OCI-LY1 (cell line): ENCODE data around the gene UBE2H.

Experiments
- H2AFZ ChIP-seq: fragments of 200-600 bp; sonication (generic), shearing (Covaris generic); 2 replicates; pipeline ENCODE4 v1.6.0; 2014; ENCODE audit warnings: antibody characterized with exemption, mild to moderate bottlenecking, low read length
- H3F3A ChIP-seq: fragments of 200-600 bp; sonication (generic), shearing (Covaris generic); 2 replicates; pipeline ENCODE4 v1.6.0; 2014; ENCODE audit warnings: mild to moderate bottlenecking, antibody characterized with exemption, low read length, moderate library complexity; ENCODE audit not compliant: insufficient read depth
- H3K27ac ChIP-seq: fragments of 200-600 bp; sonication (generic); 2 replicates; pipeline ENCODE4 v1.5.1; 2014; ENCODE audit warnings: low read length, mixed run types, mild to moderate bottlenecking, low read depth; ENCODE audit not compliant: poor library complexity, severe bottlenecking
- H3K27me3 ChIP-seq: fragments of 200-600 bp; sonication (generic); 2 replicates; pipeline ENCODE4 v1.6.0; 2014; ENCODE audit warnings: antibody characterized with exemption, mild to moderate bottlenecking, low read length, moderate library complexity; ENCODE audit not compliant: insufficient read depth
- H3K36me3 ChIP-seq: fragments of 200-600 bp; sonication (generic); 2 replicates; pipeline ENCODE4 v1.6.1; 2014; ENCODE audit warnings: mild to moderate bottlenecking, antibody characterized with exemption, low read length, moderate library complexity, mixed read lengths; ENCODE audit not compliant: insufficient read depth
- H3K4me1 ChIP-seq: fragments of 200-600 bp; sonication (generic); 2 replicates; pipeline ENCODE4 v1.5.1; 2014; ENCODE audit warnings: mild to moderate bottlenecking, low read length, moderate library complexity; ENCODE audit not compliant: insufficient read depth, severe bottlenecking
- H3K4me2 ChIP-seq: fragments of 200-600 bp; sonication (generic), shearing (Covaris generic); 2 replicates; pipeline ENCODE4 v1.6.1; 2014; ENCODE audit warnings: low read length
- H3K4me3 ChIP-seq: fragments of 200-600 bp; sonication (generic); 2 replicates; pipeline ENCODE4 v1.5.1; 2014; ENCODE audit warnings: low read length, low read depth, mild to moderate bottlenecking, mixed read lengths; ENCODE audit not compliant: poor library complexity, severe bottlenecking
- H3K79me2 ChIP-seq: fragments of 200-600 bp; shearing (Covaris generic); 2 replicates; pipeline ENCODE4 v1.6.1; 2016; ENCODE audit warnings: mixed run types, low read length, mixed read lengths; ENCODE audit not compliant: insufficient read depth
- H3K9ac ChIP-seq: fragments of 200-600 bp; sonication (generic), shearing (Covaris generic); 2 replicates; pipeline ENCODE4 v1.6.1; 2014; ENCODE audit warnings: mild to moderate bottlenecking, low read length, mixed read lengths
- H3K9me2 ChIP-seq: fragments of 200-600 bp; sonication (generic), shearing (Covaris generic); 2 replicates; pipeline ENCODE4 v1.6.1; 2014; ENCODE audit warnings: low read depth, mild to moderate bottlenecking, low read length, mixed read lengths
- H3K9me3 ChIP-seq: fragments of 200-600 bp; shearing (Covaris generic); 2 replicates; pipeline ENCODE4 v1.6.1; 2014; ENCODE audit warnings: low read length, mixed read lengths
- H4K20me1 ChIP-seq: fragments of 200-600 bp; sonication (generic), shearing (Covaris generic); 2 replicates; pipeline ENCODE4 v1.6.0; 2016; ENCODE audit warnings: mild to moderate bottlenecking, low read length; ENCODE audit not compliant: insufficient read depth
- EZH2 ChIP-seq: fragments of 200-600 bp; sonication (generic), shearing (Covaris generic); IDR thresholded peaks from 2 replicates; pipeline ENCODE4 v1.8.0; 2017; ENCODE audit warnings: borderline replicate concordance, mixed run types, mild to moderate bottlenecking, antibody characterized with exemption, low read length, moderate library complexity, mixed read lengths
- TF ChIP-seq, protein P1 (sequence below): fragments of 200-600 bp; sonication (generic), shearing (Covaris generic); IDR thresholded peaks from 2 replicates; pipeline ENCODE4 v1.5.1; 2017; ENCODE audit warnings: mild to moderate bottlenecking, antibody characterized with exemption, low read length, moderate library complexity, mixed read lengths

The UBE2H gene

DNA sequence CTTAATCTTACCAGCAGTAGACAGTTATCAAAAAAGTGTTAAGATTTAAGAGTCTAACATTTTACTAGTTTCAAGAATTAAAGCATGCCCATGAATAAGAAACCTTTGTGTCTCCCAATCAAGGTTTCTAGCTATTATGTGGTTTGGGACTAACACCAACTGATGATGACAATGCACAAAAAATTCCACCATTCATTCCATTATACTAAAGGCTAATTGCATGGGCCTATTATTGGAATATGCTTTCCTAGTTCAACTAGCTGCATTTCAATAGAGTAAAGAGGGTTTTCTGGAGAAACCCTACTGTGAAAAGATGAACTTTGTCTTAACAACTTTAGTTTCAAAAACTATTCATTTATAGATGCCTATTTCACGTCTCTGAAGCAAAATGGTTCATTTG, 44.6 kb downstream of the UBE2H start:
- no peaks in the 10 kb centered on the region for H3K27me3 ChIP-seq
- H3K79me2 ChIP-seq: peaks cover 69% of the 10 kb centered on the region
- H3K9me3 ChIP-seq: peaks cover 14% of the 10 kb centered on the region; the same call in 1 of the 2 replicates
- H3F3A ChIP-seq: no peaks in the 10 kb centered on the region
- H2AFZ ChIP-seq: no peak overlapping the region
- H3K4me3 ChIP-seq: no peak overlapping the region
- no peaks in the 10 kb centered on the region for H4K20me1 ChIP-seq
- no peak overlapping the region for H3K27ac ChIP-seq
- H3K36me3 ChIP-seq: peaks cover 89% of the 10 kb centered on the region
- no peak overlapping the region for H3K4me2 ChIP-seq
- H3K9ac ChIP-seq: no peak overlapping the region
- H3K4me1 ChIP-seq: peaks cover 26% of the 10 kb centered on the region
- TF ChIP-seq EZH2: no peak
- TF ChIP-seq, protein P1, sequence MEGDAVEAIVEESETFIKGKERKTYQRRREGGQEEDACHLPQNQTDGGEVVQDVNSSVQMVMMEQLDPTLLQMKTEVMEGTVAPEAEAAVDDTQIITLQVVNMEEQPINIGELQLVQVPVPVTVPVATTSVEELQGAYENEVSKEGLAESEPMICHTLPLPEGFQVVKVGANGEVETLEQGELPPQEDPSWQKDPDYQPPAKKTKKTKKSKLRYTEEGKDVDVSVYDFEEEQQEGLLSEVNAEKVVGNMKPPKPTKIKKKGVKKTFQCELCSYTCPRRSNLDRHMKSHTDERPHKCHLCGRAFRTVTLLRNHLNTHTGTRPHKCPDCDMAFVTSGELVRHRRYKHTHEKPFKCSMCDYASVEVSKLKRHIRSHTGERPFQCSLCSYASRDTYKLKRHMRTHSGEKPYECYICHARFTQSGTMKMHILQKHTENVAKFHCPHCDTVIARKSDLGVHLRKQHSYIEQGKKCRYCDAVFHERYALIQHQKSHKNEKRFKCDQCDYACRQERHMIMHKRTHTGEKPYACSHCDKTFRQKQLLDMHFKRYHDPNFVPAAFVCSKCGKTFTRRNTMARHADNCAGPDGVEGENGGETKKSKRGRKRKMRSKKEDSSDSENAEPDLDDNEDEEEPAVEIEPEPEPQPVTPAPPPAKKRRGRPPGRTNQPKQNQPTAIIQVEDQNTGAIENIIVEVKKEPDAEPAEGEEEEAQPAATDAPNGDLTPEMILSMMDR: no peak
- H3K9me2 ChIP-seq: no peaks in the 10 kb centered on the region

DNA sequence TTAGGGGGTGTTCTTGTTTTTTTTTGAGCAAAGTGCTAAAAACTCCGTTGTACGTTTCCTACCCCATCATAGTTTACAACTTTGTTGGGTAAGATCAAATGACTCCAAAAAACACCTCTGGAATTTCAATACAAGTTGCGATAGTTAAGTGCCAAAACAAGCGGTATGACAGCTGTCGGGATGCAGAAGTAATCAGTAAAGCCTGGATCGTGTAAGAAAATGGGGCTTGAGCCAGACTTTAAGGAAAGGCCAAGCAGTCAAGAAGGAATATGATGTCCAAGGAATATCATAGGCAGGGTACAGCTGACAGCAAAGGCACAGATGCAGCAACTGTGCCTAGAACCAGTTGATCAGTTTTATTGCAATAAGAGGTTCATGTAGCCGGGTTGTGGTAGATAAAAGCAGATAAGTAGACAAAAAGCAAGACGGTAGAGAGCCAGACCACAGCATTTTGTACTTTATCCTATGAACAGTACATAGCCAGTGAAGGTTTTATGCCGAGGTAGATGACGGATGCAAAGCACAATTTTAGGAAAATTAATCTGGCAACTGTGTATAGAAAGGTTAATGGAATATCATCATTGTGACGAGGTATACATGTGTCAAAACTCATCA, 45.5 kb downstream of the UBE2H start:
- Histone ChIP-seq H2AFZ (no peak overlapping the region), H3K79me2 (peaks cover 70% of the 10 kb centered on the region), H3K4me2 (no peak overlapping the region), H3K4me3 (no peak overlapping the region), H3K9me2 (no peaks in the 10 kb centered on the region), H3K27ac (no peak overlapping the region), H3K9me3 (peaks cover 14% of the 10 kb centered on the region; the same call in 1 of the 2 replicates), H3K9ac (no peak overlapping the region), H3K27me3 (no peaks in the 10 kb centered on the region), H3K36me3 (peaks cover 92% of the 10 kb centered on the region), H3F3A (no peaks in the 10 kb centered on the region), H4K20me1 (no peaks in the 10 kb centered on the region), H3K4me1 (peaks cover 36% of the 10 kb centered on the region)
- no peak for TF ChIP-seq EZH2
- TF ChIP-seq, protein P1: no peak

DNA sequence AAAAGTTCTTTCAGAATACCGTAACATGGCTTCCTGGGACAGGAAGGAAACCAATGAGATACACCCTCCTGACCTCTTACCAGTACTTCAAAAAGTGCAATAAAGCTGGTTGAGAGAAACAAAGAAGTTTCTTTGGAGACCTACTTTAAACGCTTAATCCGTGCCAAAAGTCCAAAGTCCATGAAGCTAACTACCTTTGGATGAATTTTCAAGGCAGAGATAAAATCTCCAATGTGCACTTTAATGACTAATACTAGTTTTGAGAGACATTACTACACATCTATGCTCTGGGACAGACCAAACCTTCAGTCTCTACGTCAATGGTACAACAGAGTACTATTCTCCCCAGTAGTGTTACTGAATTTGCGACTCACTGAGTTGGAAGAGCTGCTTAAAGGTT, 46.1 kb downstream of the UBE2H start:
- H3K36me3 ChIP-seq: peaks cover 91% of the 10 kb centered on the region
- no peak overlapping the region for H3K4me3 ChIP-seq
- no peak overlapping the region for H3K9ac ChIP-seq
- H3F3A ChIP-seq: no peaks in the 10 kb centered on the region
- no peak overlapping the region for H3K4me2 ChIP-seq
- H3K9me3 ChIP-seq: peaks cover 14% of the 10 kb centered on the region; the same call in 1 of the 2 replicates
- no peak overlapping the region for H3K27ac ChIP-seq
- H4K20me1 ChIP-seq: no peaks in the 10 kb centered on the region
- no peaks in the 10 kb centered on the region for H3K9me2 ChIP-seq
- no peaks in the 10 kb centered on the region for H3K27me3 ChIP-seq
- peaks cover 36% of the 10 kb centered on the region for H3K4me1 ChIP-seq
- peaks cover 65% of the 10 kb centered on the region for H3K79me2 ChIP-seq
- TF ChIP-seq, protein P1: no peak
- no peak for TF ChIP-seq EZH2
- no peak overlapping the region for H2AFZ ChIP-seq
